ENCODE measurements around the gene PCNX4.

DNA sequence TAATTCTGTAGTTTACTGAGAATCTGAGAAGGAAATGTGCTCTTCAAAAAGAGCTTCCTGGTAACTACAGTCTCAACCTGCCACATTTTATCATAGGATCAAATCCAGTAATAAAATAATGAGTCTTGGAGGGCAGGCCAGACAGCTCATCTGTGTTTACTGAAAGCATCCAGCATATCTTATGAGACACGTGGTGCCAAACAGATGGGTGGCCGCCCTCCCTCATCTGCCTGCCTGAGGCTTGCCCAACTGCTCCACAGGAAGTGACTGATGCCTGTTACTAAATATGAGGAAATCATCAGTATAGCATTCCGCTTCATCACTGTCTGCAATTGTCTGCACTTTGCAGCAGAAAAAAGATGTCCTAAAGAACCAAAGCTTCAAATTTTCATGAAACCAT, 60.0 kb downstream of the PCNX4 start:
- no peak for TF ChIP-seq L3MBTL2 (conservative IDR thresholded peaks at IDR 0.05)
- TF ChIP-seq ELF4 (IDR thresholded peaks at IDR 0.05): no peak
- TF ChIP-seq LEF1 (IDR thresholded peaks at IDR 0.05; ENCODE audit: borderline replicate concordance): no peak
- TF ChIP-seq BHLHE40 (IDR thresholded peaks at IDR 0.05; ENCODE audit: borderline replicate concordance): no peak
- no peak for TF ChIP-seq SP1 (IDR thresholded peaks at IDR 0.05)
- TF ChIP-seq TARDBP (IDR thresholded peaks at IDR 0.05): no peak
- TF ChIP-seq FOXA1 (IDR thresholded peaks at IDR 0.05): no peak
- TF ChIP-seq CTBP1 (IDR thresholded peaks at IDR 0.05; ENCODE audit: borderline replicate concordance): no peak
- TF ChIP-seq, protein P1, sequence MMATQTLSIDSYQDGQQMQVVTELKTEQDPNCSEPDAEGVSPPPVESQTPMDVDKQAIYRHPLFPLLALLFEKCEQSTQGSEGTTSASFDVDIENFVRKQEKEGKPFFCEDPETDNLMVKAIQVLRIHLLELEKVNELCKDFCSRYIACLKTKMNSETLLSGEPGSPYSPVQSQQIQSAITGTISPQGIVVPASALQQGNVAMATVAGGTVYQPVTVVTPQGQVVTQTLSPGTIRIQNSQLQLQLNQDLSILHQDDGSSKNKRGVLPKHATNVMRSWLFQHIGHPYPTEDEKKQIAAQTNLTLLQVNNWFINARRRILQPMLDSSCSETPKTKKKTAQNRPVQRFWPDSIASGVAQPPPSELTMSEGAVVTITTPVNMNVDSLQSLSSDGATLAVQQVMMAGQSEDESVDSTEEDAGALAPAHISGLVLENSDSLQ (IDR thresholded peaks at IDR 0.05): no peak
- no peak for TF ChIP-seq ARNT (IDR thresholded peaks at IDR 0.05)
- TF ChIP-seq ZNF384 (IDR thresholded peaks at IDR 0.05): no peak
- no peak for TF ChIP-seq FOXK2 (IDR thresholded peaks at IDR 0.05)
- TF ChIP-seq HDGF (IDR thresholded peaks at IDR 0.05; ENCODE audit: borderline replicate concordance): no peak
- TF ChIP-seq SUZ12 (IDR thresholded peaks at IDR 0.05): no peak

Measured in HEK293T (cell line).